H9 (cell line): ENCODE results near the gene HAND1. TPM values are rescaled to one million over a fixed set of nuclear protein-coding genes. Genes with fewer than 3 reads are reported as not detected.

Source experiments
- DNase-seq: peaks from one replicate; pipeline ENCODE4 v3.0.0-alpha.2; 2017
- H2AFZ ChIP-seq: one replicate; pipeline ENCODE4 v1.6.1; 2013; ENCODE audit warnings: mild to moderate bottlenecking, low read length, control low read depth, moderate library complexity
- H2AK5ac ChIP-seq: 2 replicates; pipeline ENCODE4 v1.6.1; 2013; ENCODE audit warnings: low read length, control low read depth, mixed read lengths; ENCODE audit not compliant: insufficient read length
- H2BK120ac ChIP-seq: one replicate; pipeline ENCODE4 v1.6.1; 2013; ENCODE audit warnings: low read depth, mild to moderate bottlenecking, low read length, control low read depth, inconsistent platforms; ENCODE audit not compliant: poor library complexity, severe bottlenecking
- H2BK12ac ChIP-seq: 2 replicates; pipeline ENCODE4 v1.6.1; 2013; ENCODE audit warnings: low read length, control low read depth, mixed read lengths, low read depth; ENCODE audit not compliant: insufficient read length
- H2BK15ac ChIP-seq: 2 replicates; pipeline ENCODE4 v1.6.1; 2013; ENCODE audit warnings: low read depth, low read length, control low read depth
- H2BK20ac ChIP-seq: one replicate; pipeline ENCODE4 v1.6.1; 2013; ENCODE audit warnings: low read depth, mild to moderate bottlenecking, low read length, control low read depth, inconsistent platforms; ENCODE audit not compliant: poor library complexity, severe bottlenecking
- H2BK5ac ChIP-seq: 2 replicates; pipeline ENCODE4 v1.6.1; 2013; ENCODE audit warnings: low read length, control low read depth, mixed read lengths; ENCODE audit not compliant: insufficient read length
- H3K14ac ChIP-seq: 2 replicates; pipeline ENCODE4 v1.6.1; 2013; ENCODE audit warnings: low read length, control low read depth; ENCODE audit not compliant: insufficient read depth
- H3K18ac ChIP-seq: 2 replicates; pipeline ENCODE4 v1.6.1; 2013; ENCODE audit warnings: low read depth, mild to moderate bottlenecking, mixed read lengths, low read length, control low read depth; ENCODE audit not compliant: insufficient read length
- H3K23ac ChIP-seq: 2 replicates; pipeline ENCODE4 v1.6.1; 2013; ENCODE audit warnings: low read length, control low read depth, mixed read lengths, low read depth; ENCODE audit not compliant: insufficient read length
- H3K23me2 ChIP-seq: 2 replicates; pipeline ENCODE4 v1.6.1; 2013; ENCODE audit warnings: low read depth, mild to moderate bottlenecking, mixed read lengths, low read length, control low read depth; ENCODE audit not compliant: insufficient read length, poor library complexity, severe bottlenecking
- H3K27ac ChIP-seq: 2 replicates; pipeline ENCODE4 v1.5.1; 2013; ENCODE audit warnings: low read length, control low read depth, mixed read lengths, low read depth; ENCODE audit not compliant: insufficient read length
- H3K27me3 ChIP-seq: 2 replicates; pipeline ENCODE4 v1.6.1; 2013; ENCODE audit warnings: low read length, control low read depth, inconsistent platforms; ENCODE audit not compliant: insufficient read depth
- H3K4ac ChIP-seq: 2 replicates; pipeline ENCODE4 v1.6.1; 2013; ENCODE audit warnings: low read depth, mild to moderate bottlenecking, control low read depth, inconsistent platforms, low read length, moderate library complexity
- H3K4me1 ChIP-seq: 2 replicates; pipeline ENCODE4 v1.6.1; 2013; ENCODE audit warnings: low read length, control low read depth, inconsistent platforms; ENCODE audit not compliant: insufficient read depth
- H3K4me2 ChIP-seq: 2 replicates; pipeline ENCODE4 v1.6.1; 2013; ENCODE audit warnings: low read length, control low read depth, mixed read lengths; ENCODE audit not compliant: insufficient read length, insufficient read depth
- H3K56ac ChIP-seq: 2 replicates; pipeline ENCODE4 v1.6.1; 2013; ENCODE audit warnings: low read depth, mild to moderate bottlenecking, mixed read lengths, low read length, control low read depth; ENCODE audit not compliant: insufficient read length
- H3K79me1 ChIP-seq: 2 replicates; pipeline ENCODE4 v1.6.1; 2013; ENCODE audit warnings: low read depth, mild to moderate bottlenecking, moderate library complexity, low read length, control low read depth, inconsistent platforms; ENCODE audit not compliant: insufficient read depth, poor library complexity, severe bottlenecking
- H3K79me2 ChIP-seq: 2 replicates; pipeline ENCODE4 v1.6.1; 2013; ENCODE audit warnings: low read length, control low read depth, inconsistent platforms; ENCODE audit not compliant: insufficient read depth
- H3K9ac ChIP-seq: 2 replicates; pipeline ENCODE4 v1.6.1; 2013; ENCODE audit warnings: low read length, control low read depth, mixed read lengths; ENCODE audit not compliant: insufficient read length; ENCODE audit errors: extremely low read depth
- H3K9me3 ChIP-seq: one replicate; pipeline ENCODE4 v1.6.1; 2013; ENCODE audit warnings: low read depth, low read length, inconsistent platforms; ENCODE audit not compliant: control insufficient read depth
- H3T11ph ChIP-seq: one replicate; pipeline ENCODE4 v1.6.1; 2013; ENCODE audit warnings: mild to moderate bottlenecking, low read length, control low read depth, inconsistent platforms
- H4K20me1 ChIP-seq: one replicate; pipeline ENCODE4 v1.6.1; 2013; ENCODE audit not compliant: control insufficient read depth, insufficient read length, insufficient read depth
- H4K5ac ChIP-seq: 2 replicates; pipeline ENCODE4 v1.6.1; 2013; ENCODE audit warnings: low read depth, mild to moderate bottlenecking, mixed read lengths, low read length, control low read depth; ENCODE audit not compliant: insufficient read length
- H4K8ac ChIP-seq: replicated peaks from 2 replicates; pipeline ENCODE4 v1.6.1; 2013; ENCODE audit warnings: low read length, control low read depth, mixed read lengths, low read depth; ENCODE audit not compliant: insufficient read length
- H4K91ac ChIP-seq: 2 replicates; pipeline ENCODE4 v1.6.1; 2013; ENCODE audit warnings: low read depth, mild to moderate bottlenecking, moderate library complexity, mixed read lengths, low read length, control low read depth; ENCODE audit not compliant: insufficient read length
- H3K27ac Mint-ChIP-seq, 3 experiments: 2 replicates in 2 of 3; 3 replicates in 1 of 3; pipeline ENCODE4 v1.8.0; 2020 to 2021; ENCODE audit warnings: mixed read lengths in 3 of 3, mild to moderate bottlenecking in 1 of 3, moderate library complexity in 1 of 3
- H3K27me3 Mint-ChIP-seq: 2 replicates; pipeline ENCODE4 v1.8.0; 2021; ENCODE audit warnings: low read depth, mild to moderate bottlenecking, moderate library complexity, mixed read lengths
- H3K36me3 Mint-ChIP-seq, 3 experiments: 2 replicates in 2 of 3; 3 replicates in 1 of 3; pipeline ENCODE4 v1.8.0; 2020 to 2021; ENCODE audit warnings: low read depth in 3 of 3, mixed read lengths in 3 of 3; ENCODE audit not compliant: insufficient read depth in 1 of 3
- H3K4me1 Mint-ChIP-seq, 2 experiments: 2 replicates each; pipeline ENCODE4 v1.8.0; 2020; ENCODE audit warnings: mixed read lengths in 2 of 2
- H3K4me3 Mint-ChIP-seq, 2 experiments: 2 replicates in 1 of 2; 3 replicates in 1 of 2; pipeline ENCODE4 v1.8.0; 2020 to 2021; ENCODE audit warnings: mild to moderate bottlenecking in 2 of 2, mixed read lengths in 2 of 2, moderate library complexity in 1 of 2
- H3K9me3 Mint-ChIP-seq, 2 experiments: 2 replicates in 1 of 2; 3 replicates in 1 of 2; pipeline ENCODE4 v1.8.0; 2020; ENCODE audit warnings: mild to moderate bottlenecking in 2 of 2, mixed read lengths in 2 of 2, moderate library complexity in 1 of 2
- CTCF ChIP-seq: fragments of 200-600 bp; sonication (generic); conservative IDR thresholded peaks from 3 replicates; pipeline ENCODE4 v1.8.0; 2021; ENCODE audit warnings: antibody characterized with exemption, mild to moderate bottlenecking
- WGBS: extraction: QIAGEN DNeasy Blood & Tissue Kit; methylation state at CpG from one replicate; pipeline ENCODE4 v1.1.7; 2013; ENCODE audit warnings: missing lambda C conversion rate, low lambda C conversion rate, mixed read lengths; ENCODE audit not compliant: insufficient read length; ENCODE audit errors: extremely low coverage; 5-methylcytosine and 5-hydroxymethylcytosine counted together
- total RNA-seq: library from RNA; stranded (reverse); gene quantifications from 2 replicates; pipeline ENCODE4 v1.2.1, GENCODE V29; 2021

HAND1 gene
- total RNA-seq, 1 experiment from 2014 or later: not detected

GRCh38 chr5:154466671-154467070 is 11.4 kb downstream of the HAND1 start:
- Histone ChIP-seq H4K91ac (no peak overlapping the region), H3K27me3 (peaks cover 22% of the 10 kb centered on the region), H2AK5ac (no peak overlapping the region), H2BK12ac (no peak overlapping the region), H4K8ac (no peak overlapping the region), H3K4ac (no peak overlapping the region), H3K56ac (no peak overlapping the region), H3K9me3 (no peaks in the 10 kb centered on the region), H3K79me1 (no peaks in the 10 kb centered on the region), H3K9ac (no peak overlapping the region), H3K23me2 (no peaks in the 10 kb centered on the region), H4K5ac (no peak overlapping the region), H3K23ac (no peak overlapping the region), H3K27ac (no peak overlapping the region), H3K18ac (no peak overlapping the region), H3K4me2 (no peak overlapping the region), H3K79me2 (no peaks in the 10 kb centered on the region), H2BK120ac (no peak overlapping the region), H3K4me1 (no peaks in the 10 kb centered on the region), H2BK20ac (no peak overlapping the region), H3T11ph (no peak overlapping the region), H2BK5ac (no peak overlapping the region), H2BK15ac (no peak overlapping the region), H2AFZ (no peak overlapping the region), H3K14ac (no peak overlapping the region), H4K20me1 (no peaks in the 10 kb centered on the region)
- H3K36me3 Mint-ChIP-seq: no peaks in the 10 kb centered on the region; a peak in 1 of 7 replicates
- peaks cover 7 to 13% of the 10 kb centered on the region in 2 experiments for H3K4me1 Mint-ChIP-seq
- no peak overlapping the region for H3K27ac Mint-ChIP-seq
- TF ChIP-seq CTCF: no peak
- H3K27me3 Mint-ChIP-seq: peaks cover 69% of the 10 kb centered on the region
- no CpG with 5 or more reads among the region's 5 CpGs for WGBS
- no peak for DNase-seq
- H3K9me3 Mint-ChIP-seq: no peaks in the 10 kb centered on the region
- H3K4me3 Mint-ChIP-seq: no peak overlapping the region
